Body of pancreas (tissue), 4 donors: ENCODE measurements around the gene SIK2.

ENCODE experiments used
- POLR2A ChIP-seq, 3 donors: fragments of 450-650 bp; IDR thresholded peaks; one replicate each; pipeline ENCODE4 v1.6.1; 2016; ENCODE audit warnings: antibody characterized with exemption in 3 of 3, mild to moderate bottlenecking in 2 of 3
- TF ChIP-seq, protein P1 (sequence below), 7 experiments: fragments of 450-650 bp in 4 of 7; fragments of 200-600 bp in 3 of 7; sonication (generic) in 3 of 7; IDR thresholded peaks; one replicate each; pipeline ENCODE4 v1.5.1; 2016 to 2019; ENCODE audit warnings: antibody characterized with exemption in 7 of 7

DNA sequence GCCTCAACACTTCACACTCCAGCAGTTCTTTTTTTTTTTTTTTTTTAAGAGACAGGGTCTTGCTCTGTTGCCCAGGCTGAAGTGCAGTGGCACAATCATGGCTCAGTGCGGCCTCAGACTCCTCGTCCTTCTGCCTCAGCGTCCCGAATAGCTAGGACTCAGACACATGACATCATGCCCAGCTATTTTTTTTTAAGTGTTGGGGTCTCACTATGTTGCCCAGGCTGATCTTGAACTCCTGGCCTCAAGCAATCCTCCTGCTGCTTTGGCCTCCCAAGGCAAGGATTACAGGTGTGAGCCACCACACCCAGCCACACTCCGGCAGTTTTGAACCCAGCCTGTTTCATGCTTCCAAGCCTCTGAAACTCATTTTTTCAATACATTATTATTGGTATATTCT is 160.3 kb downstream of the SIK2 start:
- no peak for TF ChIP-seq POLR2A (IDR thresholded peaks at IDR 0.05)
- TF ChIP-seq, protein P1, sequence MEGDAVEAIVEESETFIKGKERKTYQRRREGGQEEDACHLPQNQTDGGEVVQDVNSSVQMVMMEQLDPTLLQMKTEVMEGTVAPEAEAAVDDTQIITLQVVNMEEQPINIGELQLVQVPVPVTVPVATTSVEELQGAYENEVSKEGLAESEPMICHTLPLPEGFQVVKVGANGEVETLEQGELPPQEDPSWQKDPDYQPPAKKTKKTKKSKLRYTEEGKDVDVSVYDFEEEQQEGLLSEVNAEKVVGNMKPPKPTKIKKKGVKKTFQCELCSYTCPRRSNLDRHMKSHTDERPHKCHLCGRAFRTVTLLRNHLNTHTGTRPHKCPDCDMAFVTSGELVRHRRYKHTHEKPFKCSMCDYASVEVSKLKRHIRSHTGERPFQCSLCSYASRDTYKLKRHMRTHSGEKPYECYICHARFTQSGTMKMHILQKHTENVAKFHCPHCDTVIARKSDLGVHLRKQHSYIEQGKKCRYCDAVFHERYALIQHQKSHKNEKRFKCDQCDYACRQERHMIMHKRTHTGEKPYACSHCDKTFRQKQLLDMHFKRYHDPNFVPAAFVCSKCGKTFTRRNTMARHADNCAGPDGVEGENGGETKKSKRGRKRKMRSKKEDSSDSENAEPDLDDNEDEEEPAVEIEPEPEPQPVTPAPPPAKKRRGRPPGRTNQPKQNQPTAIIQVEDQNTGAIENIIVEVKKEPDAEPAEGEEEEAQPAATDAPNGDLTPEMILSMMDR (IDR thresholded peaks at IDR 0.05) = no peak
